ENCODE measurements around the gene TBC1D23.

GRCh38 chr3:100335434-100335833, 74.6 kb downstream of the TBC1D23 start:
- TF ChIP-seq CTCF (IDR thresholded peaks at IDR 0.05) (no peak), POLR2A (IDR thresholded peaks at IDR 0.05) (no peak)

All from heart left ventricle (tissue), 13 donors.